Measurements from ENCODE around the gene RASL10A. TPM values are rescaled to one million over a fixed set of nuclear protein-coding genes. Genes with fewer than 3 reads are reported as not detected.

The RASL10A gene
- total and polyA plus RNA-seq, 2 experiments from 2014 or later: 0.20 TPM; not detected in 1

DNA sequence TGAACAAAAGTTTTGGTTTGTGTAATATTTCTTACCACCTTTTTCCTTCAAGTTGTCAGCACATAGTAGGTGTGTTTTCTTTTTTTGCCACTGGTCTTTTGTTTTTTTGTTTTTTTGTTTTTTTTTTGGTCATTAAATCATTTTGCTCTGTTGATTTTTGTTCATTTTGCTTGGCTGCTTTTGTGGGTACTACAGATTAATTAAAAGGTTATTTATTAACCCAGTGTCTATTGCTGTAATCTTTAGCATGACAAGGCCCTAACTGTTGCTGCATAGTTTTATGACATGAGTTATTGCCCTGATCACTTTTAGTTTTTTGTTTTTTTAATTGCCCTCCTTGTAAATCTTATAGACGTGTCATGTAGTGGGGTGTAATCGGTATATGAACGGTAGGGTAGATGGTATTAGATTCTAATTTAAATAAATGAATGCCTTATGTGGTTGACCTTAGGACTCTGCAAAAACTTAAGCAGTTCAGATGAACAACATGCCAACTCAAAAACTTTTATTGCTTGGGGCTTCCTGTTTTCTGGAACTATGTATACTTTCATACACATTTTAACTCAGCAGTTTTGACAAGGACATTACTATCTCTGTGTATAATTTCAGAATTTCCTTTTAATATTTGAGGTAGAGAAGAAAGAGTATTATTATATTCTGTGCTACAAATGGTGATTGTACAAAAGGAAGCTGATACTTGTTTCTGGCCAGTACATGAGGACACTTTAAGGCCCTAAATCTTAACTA is 39.5 kb downstream of the RASL10A start:
- H3K4me2 ChIP-seq (ENCODE audit: unreplicated experiment): no peak overlapping the region
- no peak overlapping the region for H3K27ac ChIP-seq
- peaks cover 35% of the 10 kb centered on the region; the same call in 1 of the 2 replicates for H4K20me1 ChIP-seq (ENCODE audit: insufficient read depth)
- H3K9me3 ChIP-seq (ENCODE audit: low read depth): no peaks in the 10 kb centered on the region
- no peaks in the 10 kb centered on the region for H3K9me2 ChIP-seq (ENCODE audit: insufficient read depth)
- H2AFZ ChIP-seq: no peak overlapping the region
- peaks cover 83% of the 10 kb centered on the region for H3K36me3 ChIP-seq (ENCODE audit: low read depth)
- in situ Hi-C loops (cut with MboI): no loop called here
- peaks cover 13% of the 10 kb centered on the region for H3K4me1 ChIP-seq (ENCODE audit: insufficient read depth)
- no peak overlapping the region for H3K4me3 ChIP-seq
- no peak overlapping the region for H3K9ac ChIP-seq
- TF ChIP-seq EZH2 (IDR thresholded peaks at IDR 0.05; ENCODE audit: insufficient read depth, poor library complexity, severe bottlenecking) (no peak), EZH2phosphoT487 (IDR thresholded peaks at IDR 0.05; ENCODE audit: insufficient read depth, low read depth) (no peak)
- H3F3A ChIP-seq (ENCODE audit: insufficient read depth): peaks cover 50% of the 10 kb centered on the region
- H3K27me3 ChIP-seq (replicated peaks; ENCODE audit: insufficient read depth): no peaks in the 10 kb centered on the region
- no peak for DNase-seq
- WGBS, 2 experiments (ENCODE audit: low coverage in 1 of 2, low lambda C conversion rate in 2 of 2, missing lambda C conversion rate in 2 of 2): 70 to 72% methylated on average over 3 of the region's 3 CpGs
- peaks cover 100% of the 10 kb centered on the region for H3K79me2 ChIP-seq (ENCODE audit: insufficient read depth)

DNA sequence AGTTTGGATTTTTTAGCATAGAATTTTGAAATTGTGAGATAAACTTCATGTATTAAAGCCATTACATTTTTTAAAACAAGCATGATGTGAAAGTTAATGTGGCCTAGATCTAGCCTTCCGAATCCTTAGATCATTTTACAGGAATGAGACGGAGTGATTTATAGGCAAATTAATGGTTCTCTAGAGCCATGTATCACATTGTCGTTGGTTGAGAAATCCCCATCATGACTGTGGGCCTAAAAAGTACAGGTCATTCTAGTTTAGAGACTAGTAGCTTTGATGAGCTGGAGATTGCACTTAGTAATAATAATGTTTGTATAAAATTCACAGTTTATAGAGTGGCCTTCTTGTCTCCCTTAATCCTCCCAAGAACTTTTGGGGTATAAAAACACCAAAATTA is 40.3 kb downstream of the RASL10A start:
- Histone ChIP-seq H3K27ac (no peak overlapping the region), H3K27me3 (replicated peaks; ENCODE audit: insufficient read depth) (no peaks in the 10 kb centered on the region), H3K9ac (no peak overlapping the region), H3K36me3 (ENCODE audit: low read depth) (peaks cover 79% of the 10 kb centered on the region), H3K4me1 (ENCODE audit: insufficient read depth) (peaks cover 21% of the 10 kb centered on the region), H2AFZ (no peak overlapping the region), H3K9me3 (ENCODE audit: low read depth) (no peaks in the 10 kb centered on the region), H3K79me2 (ENCODE audit: insufficient read depth) (peaks cover 100% of the 10 kb centered on the region), H3K9me2 (ENCODE audit: insufficient read depth) (no peaks in the 10 kb centered on the region), H3K4me2 (ENCODE audit: unreplicated experiment) (no peak overlapping the region), H3K4me3 (no peak overlapping the region), H4K20me1 (ENCODE audit: insufficient read depth) (peaks cover 43% of the 10 kb centered on the region; the same call in 1 of the 2 replicates), H3F3A (ENCODE audit: insufficient read depth) (peaks cover 55% of the 10 kb centered on the region)
- in situ Hi-C loops (cut with MboI): no loop called here
- TF ChIP-seq EZH2phosphoT487 (IDR thresholded peaks at IDR 0.05; ENCODE audit: insufficient read depth, low read depth): no peak
- TF ChIP-seq EZH2 (IDR thresholded peaks at IDR 0.05; ENCODE audit: insufficient read depth, poor library complexity, severe bottlenecking): no peak
- WGBS, 2 experiments (ENCODE audit: low coverage in 1 of 2, low lambda C conversion rate in 2 of 2, missing lambda C conversion rate in 2 of 2): 52 to 60% methylated on average over 3 of the region's 3 CpGs
- DNase-seq: no peak

DNA sequence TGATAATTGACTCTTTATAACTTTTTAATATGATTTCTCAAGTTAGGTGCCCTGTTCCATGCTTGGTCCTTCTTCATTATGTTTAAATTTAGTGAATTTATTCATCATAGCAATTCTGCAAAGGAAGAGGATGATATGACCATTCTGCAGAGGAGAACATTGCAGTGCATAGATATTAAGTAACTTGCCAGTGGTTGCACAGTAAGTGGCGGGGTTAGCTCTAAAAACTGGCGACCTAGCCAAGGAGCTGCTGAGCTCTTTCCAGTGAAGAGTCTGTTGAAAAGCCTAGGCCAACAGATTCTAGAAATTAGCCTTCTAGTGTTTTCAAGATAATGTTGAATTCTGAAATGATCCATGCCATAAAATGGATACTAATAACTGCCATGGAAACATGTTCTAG is 42.9 kb downstream of the RASL10A start:
- no peaks in the 10 kb centered on the region for H3K9me3 ChIP-seq (ENCODE audit: low read depth)
- H3K27ac ChIP-seq: no peak overlapping the region
- H3K36me3 ChIP-seq (ENCODE audit: low read depth): peaks cover 53% of the 10 kb centered on the region
- H3K4me2 ChIP-seq (ENCODE audit: unreplicated experiment): no peak overlapping the region
- H3K9me2 ChIP-seq (ENCODE audit: insufficient read depth): no peaks in the 10 kb centered on the region
- H3K4me1 ChIP-seq (ENCODE audit: insufficient read depth): peaks cover 25% of the 10 kb centered on the region
- DNase-seq: no peak
- peaks cover 42% of the 10 kb centered on the region for H3F3A ChIP-seq (ENCODE audit: insufficient read depth)
- H4K20me1 ChIP-seq (ENCODE audit: insufficient read depth): peaks cover 56% of the 10 kb centered on the region; the same call in 1 of the 2 replicates
- TF ChIP-seq EZH2phosphoT487 (IDR thresholded peaks at IDR 0.05; ENCODE audit: insufficient read depth, low read depth) (no peak), EZH2 (IDR thresholded peaks at IDR 0.05; ENCODE audit: insufficient read depth, poor library complexity, severe bottlenecking) (no peak)
- H3K4me3 ChIP-seq: no peak overlapping the region
- H3K9ac ChIP-seq: no peak overlapping the region
- no peaks in the 10 kb centered on the region for H3K27me3 ChIP-seq (replicated peaks; ENCODE audit: insufficient read depth)
- H3K79me2 ChIP-seq (ENCODE audit: insufficient read depth): peaks cover 96% of the 10 kb centered on the region
- no peak overlapping the region for H2AFZ ChIP-seq
- in situ Hi-C loops (cut with MboI): no loop called here
- WGBS, 2 experiments (ENCODE audit: low coverage in 1 of 2, low lambda C conversion rate in 2 of 2, missing lambda C conversion rate in 2 of 2): 47 to 48% methylated on average over 2 of the region's 2 CpGs

DNA sequence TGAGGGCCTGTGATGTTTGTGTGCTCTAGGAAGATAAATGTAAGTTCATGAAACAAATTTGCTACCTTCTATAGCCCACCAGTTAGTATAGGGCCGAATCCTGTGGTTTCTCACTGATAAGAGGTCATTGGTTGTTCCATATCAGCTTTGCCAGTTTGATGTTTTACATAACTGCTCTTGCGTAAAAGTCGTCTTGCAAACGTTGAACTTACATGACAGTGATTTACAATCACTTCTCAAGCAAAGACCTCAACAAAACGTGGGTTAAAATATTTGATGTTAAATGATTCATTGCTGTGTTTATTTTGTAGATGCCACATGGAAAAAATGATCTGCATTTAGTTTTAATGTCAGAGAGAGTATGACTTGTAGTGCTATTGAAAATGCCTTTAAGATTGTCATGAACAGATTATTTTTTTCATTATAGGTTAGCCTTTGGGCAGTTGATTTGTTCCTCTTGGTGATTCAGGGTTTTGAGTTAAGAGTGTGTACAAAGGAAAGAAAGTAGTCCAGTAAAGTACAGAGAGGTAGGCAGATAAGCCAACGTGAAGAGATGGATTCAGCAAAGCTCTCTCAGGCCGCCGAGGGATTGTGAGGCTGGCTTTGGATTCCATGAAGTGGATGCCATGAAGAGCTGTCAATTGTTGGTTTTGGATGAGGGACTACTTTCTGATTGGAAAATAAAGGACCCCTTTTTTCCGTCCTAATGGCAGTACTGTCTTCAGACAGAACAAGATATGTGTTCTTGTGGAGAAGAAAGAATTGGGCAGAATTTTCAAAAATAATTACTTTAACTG is 44.8 kb downstream of the RASL10A start:
- H3K9me2 ChIP-seq (ENCODE audit: insufficient read depth): no peaks in the 10 kb centered on the region
- H4K20me1 ChIP-seq (ENCODE audit: insufficient read depth): peaks cover 50% of the 10 kb centered on the region; the same call in 1 of the 2 replicates
- H3K9ac ChIP-seq: peak overlapping the region; percentile 100
- peak overlapping the region; percentile 99 for H3K4me3 ChIP-seq
- H3K9me3 ChIP-seq (ENCODE audit: low read depth): no peaks in the 10 kb centered on the region
- H2AFZ ChIP-seq: no peak overlapping the region
- H3K27me3 ChIP-seq (replicated peaks; ENCODE audit: insufficient read depth): no peaks in the 10 kb centered on the region
- peak; percentile 55 for DNase-seq
- H3K36me3 ChIP-seq (ENCODE audit: low read depth): peaks cover 35% of the 10 kb centered on the region
- H3K79me2 ChIP-seq (ENCODE audit: insufficient read depth): peaks cover 93% of the 10 kb centered on the region
- H3K4me2 ChIP-seq (ENCODE audit: unreplicated experiment): peak overlapping the region; percentile 95
- peaks cover 35% of the 10 kb centered on the region for H3K4me1 ChIP-seq (ENCODE audit: insufficient read depth)
- WGBS, 2 experiments (ENCODE audit: low coverage in 1 of 2, low lambda C conversion rate in 2 of 2, missing lambda C conversion rate in 2 of 2): 9 to 12% methylated on average over 9 of the region's 9 CpGs
- peaks cover 26% of the 10 kb centered on the region for H3F3A ChIP-seq (ENCODE audit: insufficient read depth)
- in situ Hi-C loops (cut with MboI): no loop called here
- peak overlapping the region; percentile 98 for H3K27ac ChIP-seq
- no peak for TF ChIP-seq EZH2 (IDR thresholded peaks at IDR 0.05; ENCODE audit: insufficient read depth, poor library complexity, severe bottlenecking)
- TF ChIP-seq EZH2phosphoT487 (IDR thresholded peaks at IDR 0.05; ENCODE audit: insufficient read depth, low read depth): no peak

Data from GM23248 (cell line).